Measurements from ENCODE around the gene C22orf23.

DNA sequence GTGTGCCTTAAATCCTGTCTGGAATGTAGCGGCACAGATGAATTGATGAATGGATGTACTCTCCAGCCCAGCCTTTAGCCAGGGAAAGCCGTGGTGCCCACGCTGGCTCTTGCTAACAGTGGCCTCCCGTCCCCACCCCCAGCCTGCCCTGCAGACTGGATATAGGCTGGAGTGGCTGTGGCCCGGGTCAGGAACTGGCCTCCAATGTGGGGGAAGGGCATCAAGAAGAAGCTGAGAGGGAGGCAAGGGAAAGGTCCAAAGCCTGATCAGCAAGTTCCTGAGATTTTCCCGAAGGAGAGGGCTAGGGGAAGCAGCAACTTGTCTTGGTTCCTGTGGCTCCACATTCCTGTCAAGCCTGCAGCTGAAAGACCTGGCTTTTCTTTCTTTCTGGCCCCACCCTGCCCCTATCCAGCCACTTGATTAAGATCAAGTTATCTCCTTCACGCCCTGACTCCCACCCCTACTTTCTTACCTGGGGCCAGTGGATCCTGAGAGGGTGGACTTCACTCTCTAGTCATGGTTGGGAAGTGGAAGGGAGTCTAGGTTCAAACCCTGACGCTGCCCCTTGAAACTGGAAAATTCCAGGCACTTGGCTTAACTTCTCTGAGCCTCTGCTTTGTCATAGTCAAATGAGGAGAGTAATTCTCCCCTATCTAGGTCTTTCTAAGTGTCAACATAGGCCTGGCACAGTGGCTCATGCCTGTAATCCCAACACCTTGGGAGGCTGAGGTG lies 58.3 kb downstream of the C22orf23 start:
- TF ChIP-seq MYC (IDR thresholded peaks at IDR 0.05; ENCODE audit: borderline replicate concordance, low read length) (no peak), POLR2A (IDR thresholded peaks at IDR 0.05; ENCODE audit: low read length) (no peak), ELK1 (IDR thresholded peaks at IDR 0.05; ENCODE audit: low read depth, low read length) (no peak), ZNF302 (CRISPR knock-in tag; IDR thresholded peaks at IDR 0.05) (no peak), E2F6 (IDR thresholded peaks at IDR 0.05; ENCODE audit: borderline replicate concordance, low read depth) (no peak), CBX8 (IDR thresholded peaks at IDR 0.05) (no peak), RNF2 (IDR thresholded peaks at IDR 0.05; ENCODE audit: borderline replicate concordance, low read depth) (no peak), ESRRA (IDR thresholded peaks at IDR 0.05; ENCODE audit: borderline replicate concordance, low read length) (no peak), SMC3 (IDR thresholded peaks at IDR 0.05) (no peak), CBX2 (IDR thresholded peaks at IDR 0.05; ENCODE audit: borderline replicate concordance, low read depth) (no peak)
- TF ChIP-seq, protein P1, sequence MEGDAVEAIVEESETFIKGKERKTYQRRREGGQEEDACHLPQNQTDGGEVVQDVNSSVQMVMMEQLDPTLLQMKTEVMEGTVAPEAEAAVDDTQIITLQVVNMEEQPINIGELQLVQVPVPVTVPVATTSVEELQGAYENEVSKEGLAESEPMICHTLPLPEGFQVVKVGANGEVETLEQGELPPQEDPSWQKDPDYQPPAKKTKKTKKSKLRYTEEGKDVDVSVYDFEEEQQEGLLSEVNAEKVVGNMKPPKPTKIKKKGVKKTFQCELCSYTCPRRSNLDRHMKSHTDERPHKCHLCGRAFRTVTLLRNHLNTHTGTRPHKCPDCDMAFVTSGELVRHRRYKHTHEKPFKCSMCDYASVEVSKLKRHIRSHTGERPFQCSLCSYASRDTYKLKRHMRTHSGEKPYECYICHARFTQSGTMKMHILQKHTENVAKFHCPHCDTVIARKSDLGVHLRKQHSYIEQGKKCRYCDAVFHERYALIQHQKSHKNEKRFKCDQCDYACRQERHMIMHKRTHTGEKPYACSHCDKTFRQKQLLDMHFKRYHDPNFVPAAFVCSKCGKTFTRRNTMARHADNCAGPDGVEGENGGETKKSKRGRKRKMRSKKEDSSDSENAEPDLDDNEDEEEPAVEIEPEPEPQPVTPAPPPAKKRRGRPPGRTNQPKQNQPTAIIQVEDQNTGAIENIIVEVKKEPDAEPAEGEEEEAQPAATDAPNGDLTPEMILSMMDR (IDR thresholded peaks at IDR 0.05), result no peak
- TF ChIP-seq, protein P2, sequence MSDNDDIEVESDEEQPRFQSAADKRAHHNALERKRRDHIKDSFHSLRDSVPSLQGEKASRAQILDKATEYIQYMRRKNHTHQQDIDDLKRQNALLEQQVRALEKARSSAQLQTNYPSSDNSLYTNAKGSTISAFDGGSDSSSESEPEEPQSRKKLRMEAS (IDR thresholded peaks at IDR 0.05), result no peak
